GM19328 (cell line): ENCODE data around the gene CEPT1.
A peak's percentile ranks its signal among the peaks of the same experiment; 100 is the strongest.
"Not testable (repeated sequence)": the region's sequence is repeated elsewhere in the genome, so short reads cannot be mapped to it uniquely, and the experiment has no call there.

ENCODE experiments used
- ATAC-seq: cut with Tn5 transposase; IDR thresholded peaks from one replicate; pipeline ENCODE4 v1.9.1; 2021; ENCODE audit warnings: mild to moderate bottlenecking, moderate library complexity; ENCODE audit not compliant: unreplicated experiment

CEPT1 gene

GRCh38 chr1:111205714-111206050 lies 65.7 kb downstream of the CEPT1 start:
- no peak for ATAC-seq

GRCh38 chr1:111208921-111209320 lies 68.9 kb downstream of the CEPT1 start:
- no peak for ATAC-seq

- ATAC-seq: no peak
These were observed 69.6 kb downstream of the CEPT1 start for GRCh38 chr1:111209622-111210021.

GRCh38 chr1:111211921-111212320 lies 71.9 kb downstream of the CEPT1 start:
- no peak for ATAC-seq

GRCh38 chr1:111212634-111213335 lies 72.8 kb downstream of the CEPT1 start:
- no peak for ATAC-seq

GRCh38 chr1:111213412-111213811 lies 73.4 kb downstream of the CEPT1 start:
- ATAC-seq: no peak

- ATAC-seq: peak; percentile 30
These were observed 74.2 kb downstream of the CEPT1 start for GRCh38 chr1:111214074-111214801.

- ATAC-seq: no peak
These were observed 74.9 kb downstream of the CEPT1 start for GRCh38 chr1:111214884-111215283.

- ATAC-seq: not testable (repeated sequence)
These were observed 75.3 kb downstream of the CEPT1 start for GRCh38 chr1:111215285-111215684.

- no peak for ATAC-seq
These were observed 76.7 kb downstream of the CEPT1 start for GRCh38 chr1:111216751-111217150.

- ATAC-seq: no peak
These were observed 77.3 kb downstream of the CEPT1 start for GRCh38 chr1:111217183-111217910.

GRCh38 chr1:111218701-111219556 lies 78.9 kb downstream of the CEPT1 start:
- no peak for ATAC-seq

- ATAC-seq: peak; percentile 34
These were observed 79.7 kb downstream of the CEPT1 start for GRCh38 chr1:111219557-111220286.

GRCh38 chr1:111220302-111220890 lies 80.4 kb downstream of the CEPT1 start:
- ATAC-seq: no peak

- ATAC-seq: no peak
These were observed 81.2 kb downstream of the CEPT1 start for GRCh38 chr1:111221276-111221632.

- ATAC-seq: peak; percentile 46
These were observed 81.7 kb downstream of the CEPT1 start for GRCh38 chr1:111221633-111222291.

- no peak for ATAC-seq
These were observed 82.5 kb downstream of the CEPT1 start for GRCh38 chr1:111222308-111223125.

GRCh38 chr1:111223126-111223685 lies 83.2 kb downstream of the CEPT1 start:
- no peak for ATAC-seq
